OCI-LY7 (cell line): ENCODE results near the gene ZNRD2. TPM values are rescaled to one million over a fixed set of nuclear protein-coding genes. Genes with fewer than 3 reads are reported as not detected.
A peak's percentile ranks its signal among the peaks of the same experiment; 100 is the strongest.

Experiments used
- BruUV-seq: library from RNA; stranded (reverse); fragments of 400-500 nt; replicated peaks from 2 replicates; lab custom pipeline; 2021; lab: Mats Ljungman, UMichigan
- CTCF ChIA-PET: fragments of 300-600 bp; sonication (Branson Sonifier 250); formaldehyde crosslinking; loops from one replicate; lab custom pipeline; 2022; ENCODE audit warnings: antibody characterized with exemption; ENCODE audit not compliant: unreplicated experiment; lab: Charles Lee
- POLR2A ChIA-PET: fragments of 300-600 bp; sonication (Branson Sonifier 250); formaldehyde crosslinking; loops from one replicate; lab custom pipeline; 2022; ENCODE audit warnings: antibody characterized with exemption; lab: Charles Lee
- DNase-seq: peaks from one replicate; pipeline ENCODE4 v3.0.0-alpha.2; 2015; ENCODE audit warnings: low spot score
- H2AFZ ChIP-seq: fragments of 200-600 bp; sonication (generic), shearing (Covaris generic); 2 replicates; pipeline ENCODE4 v1.6.1; 2014; ENCODE audit warnings: mild to moderate bottlenecking, antibody characterized with exemption, low read length, moderate library complexity
- H3K27ac ChIP-seq: fragments of 200-600 bp; sonication (generic); 2 replicates; pipeline ENCODE4 v1.5.1; 2014; ENCODE audit warnings: mixed run types, low read depth, mild to moderate bottlenecking, moderate library complexity, low read length, inconsistent platforms; ENCODE audit not compliant: poor library complexity, severe bottlenecking
- H3K36me3 ChIP-seq: fragments of 200-600 bp; sonication (generic); 2 replicates; pipeline ENCODE4 v1.6.1; 2014; ENCODE audit warnings: mild to moderate bottlenecking, antibody characterized with exemption, low read length, moderate library complexity, mixed read lengths; ENCODE audit not compliant: insufficient read depth
- H3K4me1 ChIP-seq: fragments of 200-600 bp; sonication (generic); 2 replicates; pipeline ENCODE4 v1.5.1; 2014; ENCODE audit warnings: mild to moderate bottlenecking, low read length; ENCODE audit not compliant: insufficient read depth, poor library complexity, severe bottlenecking
- H3K4me2 ChIP-seq: fragments of 200-600 bp; sonication (generic); 2 replicates; pipeline ENCODE4 v1.6.1; 2014; ENCODE audit warnings: mild to moderate bottlenecking, low read length
- H3K4me3 ChIP-seq: fragments of 200-600 bp; sonication (generic); 2 replicates; pipeline ENCODE4 v1.5.1; 2014; ENCODE audit warnings: mild to moderate bottlenecking, low read depth, low read length; ENCODE audit not compliant: poor library complexity, severe bottlenecking
- H3K79me2 ChIP-seq: fragments of 200-600 bp; sonication (generic); 2 replicates; pipeline ENCODE4 v1.6.1; 2016; ENCODE audit warnings: low read depth, mild to moderate bottlenecking, low read length, moderate library complexity, mixed read lengths; ENCODE audit not compliant: insufficient read depth
- H3K9me2 ChIP-seq: fragments of 200-600 bp; sonication (generic); 2 replicates; pipeline ENCODE4 v1.6.1; 2016; ENCODE audit warnings: mild to moderate bottlenecking, low read length, mixed read lengths; ENCODE audit not compliant: insufficient read depth
- H3K9me3 ChIP-seq: fragments of 200-600 bp; sonication (generic); 2 replicates; pipeline ENCODE4 v1.6.1; 2014; ENCODE audit warnings: mild to moderate bottlenecking, mixed run types, low read length, mixed read lengths
- H4K20me1 ChIP-seq: fragments of 200-600 bp; sonication (generic); 2 replicates; pipeline ENCODE4 v1.6.1; 2014; ENCODE audit warnings: mild to moderate bottlenecking, antibody characterized with exemption, low read length, moderate library complexity, mixed read lengths; ENCODE audit not compliant: insufficient read depth
- CTCF ChIP-seq: fragments of 200-600 bp; sonication (generic); conservative IDR thresholded peaks from 2 replicates; pipeline ENCODE4 v1.5.1; 2014; ENCODE audit warnings: mild to moderate bottlenecking, antibody characterized with exemption, low read length, moderate library complexity, mixed read lengths
- EZH2phosphoT487 ChIP-seq: fragments of 200-600 bp; sonication (generic); IDR thresholded peaks from 2 replicates; pipeline ENCODE4 v1.6.1; 2018; ENCODE audit warnings: low read depth, borderline replicate concordance, mild to moderate bottlenecking, mixed run types, antibody characterized with exemption, low read length, moderate library complexity, mixed read lengths
- intact Hi-C: fragments of 100-400 bp; cut with micrococcal nuclease; formaldehyde crosslinking; loops from one replicate; pipeline ENCODE4 v1.10.0; 2022; ENCODE audit not compliant: unreplicated experiment
- total RNA-seq, 2 experiments: library from RNA; depleted of rRNA in 1 of 2; stranded (reverse); fragments of >200 nt in 1 of 2; shearing (Covaris generic) in 1 of 2; gene quantifications; 2 replicates each; pipeline ENCODE4 v1.2.3, GENCODE V29; 2014 to 2022

Gene ZNRD2
- total RNA-seq, 2 experiments from 2014 or later: 43.4 to 60.4 TPM

- ChIA-PET POLR2A (no interaction called here), CTCF (interaction anchor here (0.6 kb wide), 2 partner anchors 10 to 335 kb away, joined by 4 to 6 read pairs; partner anchors contain the start of gene FIBP)
- H3K9me3 ChIP-seq: no peaks in the 10 kb centered on the region
- H4K20me1 ChIP-seq: no peaks in the 10 kb centered on the region
- H3K4me3 ChIP-seq: no peak overlapping the region
- no peak overlapping the region for H3K4me2 ChIP-seq
- H3K36me3 ChIP-seq: no peaks in the 10 kb centered on the region
- DNase-seq: peak; percentile 67
- H3K27ac ChIP-seq: no peak overlapping the region
- H2AFZ ChIP-seq: no peak overlapping the region
- H3K9me2 ChIP-seq: no peaks in the 10 kb centered on the region
- intact Hi-C loops: no loop called here
- H3K79me2 ChIP-seq: no peaks in the 10 kb centered on the region
- TF ChIP-seq CTCF (no peak), EZH2phosphoT487 (no peak)
- peaks cover 40% of the 10 kb centered on the region for H3K4me1 ChIP-seq
- BruUV-seq: no TSS peak
Measured at GRCh38 chr11:65553301-65554001, 16.8 kb upstream of the ZNRD2 start.

GRCh38 chr11:65554057-65554818 is 16.0 kb upstream of the ZNRD2 start:
- Histone ChIP-seq H2AFZ (no peak overlapping the region), H3K4me3 (no peak overlapping the region), H3K79me2 (no peaks in the 10 kb centered on the region), H3K9me3 (no peaks in the 10 kb centered on the region), H3K36me3 (no peaks in the 10 kb centered on the region), H3K4me1 (peaks cover 34% of the 10 kb centered on the region), H3K27ac (no peak overlapping the region), H4K20me1 (no peaks in the 10 kb centered on the region), H3K9me2 (no peaks in the 10 kb centered on the region), H3K4me2 (no peak overlapping the region)
- BruUV-seq: no TSS peak
- intact Hi-C loops: no loop called here
- POLR2A ChIA-PET: no interaction called here
- TF ChIP-seq EZH2phosphoT487 (no peak), CTCF (no peak)
- no peak for DNase-seq
- CTCF ChIA-PET: no interaction called here
